ENCODE data around the gene INPP5D. TPM values are rescaled to one million over a fixed set of nuclear protein-coding genes. Genes with fewer than 3 reads are reported as not detected.

The INPP5D gene
- total and polyA plus RNA-seq, 2 of the 13 experiments (the other 11 are each of a cell fraction or from before 2014, with no cell fraction given): 16.7 to 18.0 TPM

DNA sequence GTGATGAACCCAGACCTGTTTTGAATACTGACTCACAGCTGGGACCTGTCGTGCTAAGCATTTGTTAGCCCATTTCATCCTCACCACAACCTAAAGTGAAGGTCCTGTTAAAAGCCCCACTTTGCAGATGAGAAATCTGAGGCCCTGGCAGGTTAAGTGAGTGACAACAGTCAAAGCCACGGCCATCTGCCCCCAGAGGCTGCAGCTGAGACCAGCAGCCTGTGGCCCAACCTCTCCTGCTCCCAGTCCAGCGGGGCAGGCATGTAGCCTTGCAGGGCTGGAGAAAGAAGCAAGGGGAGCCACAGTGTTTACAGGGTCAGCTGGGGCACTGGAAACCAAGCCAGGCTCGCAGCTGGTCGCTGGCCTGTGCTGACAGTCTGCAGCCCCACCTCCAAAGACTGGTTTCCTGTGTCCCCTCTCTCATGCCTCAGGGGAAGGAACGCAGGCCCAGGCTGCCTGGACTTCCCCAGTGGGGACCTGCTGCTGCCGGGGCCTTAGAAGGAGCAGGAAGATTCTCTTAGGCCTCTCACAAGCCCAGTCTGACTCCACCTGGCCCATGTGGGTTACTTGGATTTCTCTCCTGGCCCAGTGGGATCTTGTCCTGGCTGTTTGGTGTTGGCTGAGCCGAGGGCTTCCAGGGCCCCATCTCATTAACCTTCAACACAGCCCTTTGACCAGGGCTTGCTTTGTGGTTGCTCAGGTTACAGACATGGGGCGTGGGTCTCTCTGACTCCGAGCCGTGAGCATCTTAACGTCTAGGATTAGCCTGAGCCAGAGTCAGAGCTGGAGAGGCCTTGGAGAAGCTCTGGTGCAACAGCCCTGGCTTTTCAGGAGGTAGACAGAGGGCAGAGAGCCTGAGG is 1.7 kb downstream of the INPP5D start (continued):
- TF ChIP-seq KLF12 (CRISPR knock-in tag; IDR thresholded peaks at IDR 0.05; ENCODE audit: borderline replicate concordance): no peak
- peak; percentile 81 for TF ChIP-seq PHF5A (CRISPR knock-in tag; IDR thresholded peaks at IDR 0.05; ENCODE audit: low read depth, unreplicated experiment)
- no peak for TF ChIP-seq ZNF256 (CRISPR knock-in tag; conservative IDR thresholded peaks at IDR 0.05)
- TF ChIP-seq KLF6 (CRISPR knock-in tag; IDR thresholded peaks at IDR 0.05): peak; percentile 84
- TF ChIP-seq ZNF776 (CRISPR knock-in tag; IDR thresholded peaks at IDR 0.05): 0 out of 2 replicates have a peak, but pooled peaks have one; percentile 28
- TF ChIP-seq ZNF33B (CRISPR knock-in tag; IDR thresholded peaks at IDR 0.05): no peak
- TF ChIP-seq SRSF1 (optimal IDR thresholded peaks at IDR 0.05; ENCODE audit: low read depth, low read length): peak; percentile 58
- TF ChIP-seq CHCHD3 (CRISPR knock-in tag; IDR thresholded peaks at IDR 0.05): no peak
- TF ChIP-seq MEIS2 (CRISPR knock-in tag; IDR thresholded peaks at IDR 0.05): no peak
- TF ChIP-seq SMC3 (IDR thresholded peaks at IDR 0.05; ENCODE audit: low read length): peak; percentile 20; the same call in 1 of the 2 replicates
- TF ChIP-seq YEATS2 (CRISPR knock-in tag; IDR thresholded peaks at IDR 0.05; ENCODE audit: borderline replicate concordance): 0 out of 2 replicates have a peak, but pooled peaks have one; percentile 50
- 0 out of 2 replicates have a peak, but pooled peaks have one; percentile 73 for TF ChIP-seq ZBTB1 (CRISPR knock-in tag; IDR thresholded peaks at IDR 0.05; ENCODE audit: borderline replicate concordance)
- TF ChIP-seq ZNF839 (CRISPR knock-in tag; IDR thresholded peaks at IDR 0.05; ENCODE audit: borderline replicate concordance): peak; percentile 69; the same call in 1 of the 2 replicates
- TF ChIP-seq ZNF691 (CRISPR knock-in tag; IDR thresholded peaks at IDR 0.05; ENCODE audit: borderline replicate concordance, low read depth): peak; percentile 91; the same call in 1 of the 2 replicates
- TF ChIP-seq ZNF17 (CRISPR knock-in tag; IDR thresholded peaks at IDR 0.05): no peak
- TF ChIP-seq HOXA3 (CRISPR knock-in tag; IDR thresholded peaks at IDR 0.05): peak; percentile 72
- TF ChIP-seq, protein P1, sequence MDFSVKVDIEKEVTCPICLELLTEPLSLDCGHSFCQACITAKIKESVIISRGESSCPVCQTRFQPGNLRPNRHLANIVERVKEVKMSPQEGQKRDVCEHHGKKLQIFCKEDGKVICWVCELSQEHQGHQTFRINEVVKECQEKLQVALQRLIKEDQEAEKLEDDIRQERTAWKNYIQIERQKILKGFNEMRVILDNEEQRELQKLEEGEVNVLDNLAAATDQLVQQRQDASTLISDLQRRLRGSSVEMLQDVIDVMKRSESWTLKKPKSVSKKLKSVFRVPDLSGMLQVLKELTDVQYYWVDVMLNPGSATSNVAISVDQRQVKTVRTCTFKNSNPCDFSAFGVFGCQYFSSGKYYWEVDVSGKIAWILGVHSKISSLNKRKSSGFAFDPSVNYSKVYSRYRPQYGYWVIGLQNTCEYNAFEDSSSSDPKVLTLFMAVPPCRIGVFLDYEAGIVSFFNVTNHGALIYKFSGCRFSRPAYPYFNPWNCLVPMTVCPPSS (IDR thresholded peaks at IDR 0.05): no peak
- TF ChIP-seq RBFOX2 (IDR thresholded peaks at IDR 0.05; ENCODE audit: low read depth, low read length): peak; percentile 57; the same call in 1 of the 2 replicates
- peak; percentile 92 for TF ChIP-seq HDAC1 (CRISPR knock-in tag; IDR thresholded peaks at IDR 0.05)
- TF ChIP-seq ZFP36L1 (CRISPR knock-in tag; IDR thresholded peaks at IDR 0.05): peak; percentile 86; the same call in 1 of the 2 replicates
- TF ChIP-seq ZMYM2 (CRISPR knock-in tag; IDR thresholded peaks at IDR 0.05): peak; percentile 99
- peak; percentile 26; the same call in 1 of the 2 replicates for TF ChIP-seq ZNF563 (CRISPR knock-in tag; IDR thresholded peaks at IDR 0.05)
- no peak for TF ChIP-seq RELA (CRISPR knock-in tag; IDR thresholded peaks at IDR 0.05)
- TF ChIP-seq KLF9 (CRISPR knock-in tag; IDR thresholded peaks at IDR 0.05; ENCODE audit: low read depth): peak; percentile 49; the same call in 1 of the 2 replicates
- TF ChIP-seq ZNF557 (CRISPR knock-in tag; IDR thresholded peaks at IDR 0.05): no peak
- TF ChIP-seq MATR3 (CRISPR knock-in tag; IDR thresholded peaks at IDR 0.05): no peak
- TF ChIP-seq YEATS4 (CRISPR knock-in tag; IDR thresholded peaks at IDR 0.05; ENCODE audit: borderline replicate concordance): no peak; the same call in none of the 2 replicates
- TF ChIP-seq MTA1 (CRISPR knock-in tag; IDR thresholded peaks at IDR 0.05; ENCODE audit: borderline replicate concordance): peak; percentile 85; the same call in 1 of the 2 replicates
- TF ChIP-seq ZNF616 (CRISPR knock-in tag; IDR thresholded peaks at IDR 0.05; ENCODE audit: low read depth): no peak
- TF ChIP-seq ZNF30 (CRISPR knock-in tag; IDR thresholded peaks at IDR 0.05): no peak
